ENCODE results near the gene DYNC1LI2. TPM values are rescaled to one million over a fixed set of nuclear protein-coding genes. Genes with fewer than 3 reads are reported as not detected.

Gene DYNC1LI2
- total RNA-seq, 4 donors from 2014 or later: 57.4 to 80.3 (median 62.6) TPM

- no peak for TF ChIP-seq POLR2A (IDR thresholded peaks at IDR 0.05)
- TF ChIP-seq, protein P1, sequence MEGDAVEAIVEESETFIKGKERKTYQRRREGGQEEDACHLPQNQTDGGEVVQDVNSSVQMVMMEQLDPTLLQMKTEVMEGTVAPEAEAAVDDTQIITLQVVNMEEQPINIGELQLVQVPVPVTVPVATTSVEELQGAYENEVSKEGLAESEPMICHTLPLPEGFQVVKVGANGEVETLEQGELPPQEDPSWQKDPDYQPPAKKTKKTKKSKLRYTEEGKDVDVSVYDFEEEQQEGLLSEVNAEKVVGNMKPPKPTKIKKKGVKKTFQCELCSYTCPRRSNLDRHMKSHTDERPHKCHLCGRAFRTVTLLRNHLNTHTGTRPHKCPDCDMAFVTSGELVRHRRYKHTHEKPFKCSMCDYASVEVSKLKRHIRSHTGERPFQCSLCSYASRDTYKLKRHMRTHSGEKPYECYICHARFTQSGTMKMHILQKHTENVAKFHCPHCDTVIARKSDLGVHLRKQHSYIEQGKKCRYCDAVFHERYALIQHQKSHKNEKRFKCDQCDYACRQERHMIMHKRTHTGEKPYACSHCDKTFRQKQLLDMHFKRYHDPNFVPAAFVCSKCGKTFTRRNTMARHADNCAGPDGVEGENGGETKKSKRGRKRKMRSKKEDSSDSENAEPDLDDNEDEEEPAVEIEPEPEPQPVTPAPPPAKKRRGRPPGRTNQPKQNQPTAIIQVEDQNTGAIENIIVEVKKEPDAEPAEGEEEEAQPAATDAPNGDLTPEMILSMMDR (IDR thresholded peaks at IDR 0.05 in 4 of 5, conservative IDR thresholded peaks at IDR 0.05 in 1 of 5): no peak
- H3K27me3 ChIP-seq: no peaks in the 10 kb centered on the region
- DNase-seq (peak in 1 of 2 donors; percentile 18), ATAC-seq (peak; percentile 40 to 45)
- H3K4me3 ChIP-seq: peak overlapping the region; percentile 60 to 83 (median 70)
- peaks cover 8 to 14% of the 10 kb centered on the region in 2 donors for H3K4me1 ChIP-seq
- H3K9me3 ChIP-seq: no peaks in the 10 kb centered on the region
- H3K27ac ChIP-seq: peak overlapping the region in 3 of 4 donors; percentile 33 to 58 (median 42)
- in situ Hi-C loops (cut with MboI; ENCODE audit: low sequenced_read_pairs in 4 of 4) (no loop called here), intact Hi-C loops (cut with DNase I; ENCODE audit: low total_unique reads) (loop anchor here (1.0 to 5.0 kb wide), 3 partner anchors 35 to 89 kb away; partner anchors contain the start of gene DYNC1LI2)
- H3K36me3 ChIP-seq: no peaks in the 10 kb centered on the region
Measured at GRCh38 chr16:66695935-66696668, 55.3 kb downstream of the DYNC1LI2 start.

DNA sequence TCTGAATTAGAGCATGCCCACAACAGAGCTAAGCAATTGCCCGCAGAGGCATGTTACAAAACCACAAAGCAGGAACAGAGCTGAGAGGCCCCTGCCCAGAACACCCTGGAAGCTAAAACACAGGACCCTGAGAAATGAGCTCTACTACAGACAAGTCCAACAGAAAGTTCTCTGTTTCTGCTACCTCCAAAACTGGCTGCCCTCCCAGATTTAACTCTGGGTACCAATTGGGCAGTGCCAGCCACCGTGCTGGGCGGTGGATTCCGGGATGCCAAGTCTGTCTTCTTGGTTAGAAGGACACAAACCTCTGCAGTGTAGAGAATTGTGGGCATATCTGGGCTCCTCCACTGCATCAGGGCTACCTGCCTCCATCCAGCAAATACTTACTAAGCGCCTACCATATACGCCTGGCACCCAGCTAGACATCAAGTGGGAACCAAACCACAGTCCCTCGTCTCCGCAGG, 55.9 kb downstream of the DYNC1LI2 start:
- no peak for DNase-seq
- no peak for ATAC-seq
- no peaks in the 10 kb centered on the region for H3K36me3 ChIP-seq
- in situ Hi-C loops (cut with MboI; ENCODE audit: low sequenced_read_pairs in 4 of 4): no loop called here
- H3K27ac ChIP-seq: peak overlapping the region in 1 of 4 donors; percentile 42
- H3K9me3 ChIP-seq: no peaks in the 10 kb centered on the region
- intact Hi-C loops (cut with DNase I; ENCODE audit: low total_unique reads): loop anchor here (5.0 kb wide), 1 partner anchor 88 kb away; no protein-coding TSS in a partner anchor
- no peaks in the 10 kb centered on the region for H3K27me3 ChIP-seq
- H3K4me1 ChIP-seq: peaks cover 8 to 14% of the 10 kb centered on the region in 2 donors
- peak overlapping the region; percentile 60 to 83 (median 70) for H3K4me3 ChIP-seq
- TF ChIP-seq POLR2A (IDR thresholded peaks at IDR 0.05): no peak
- TF ChIP-seq, protein P1 (IDR thresholded peaks at IDR 0.05 in 4 of 5, conservative IDR thresholded peaks at IDR 0.05 in 1 of 5): no peak

- Histone ChIP-seq H3K4me3 (no peak overlapping the region), H3K27me3 (no peaks in the 10 kb centered on the region), H3K27ac (no peak overlapping the region), H3K36me3 (no peaks in the 10 kb centered on the region), H3K4me1 (peaks cover 8 to 14% of the 10 kb centered on the region in 2 donors), H3K9me3 (no peaks in the 10 kb centered on the region)
- in situ Hi-C loops (cut with MboI; ENCODE audit: low sequenced_read_pairs in 4 of 4): no loop called here
- ATAC-seq (no peak), DNase-seq (no peak)
- TF ChIP-seq, protein P1 (IDR thresholded peaks at IDR 0.05 in 4 of 5, conservative IDR thresholded peaks at IDR 0.05 in 1 of 5): no peak
- no peak for TF ChIP-seq POLR2A (IDR thresholded peaks at IDR 0.05)
- intact Hi-C loops (cut with DNase I; ENCODE audit: low total_unique reads): no loop called here
Measured at GRCh38 chr16:66693149-66693548, 58.3 kb downstream of the DYNC1LI2 start.

GRCh38 chr16:66692341-66692740, 59.1 kb downstream of the DYNC1LI2 start:
- H3K9me3 ChIP-seq: no peaks in the 10 kb centered on the region
- DNase-seq: no peak
- H3K4me1 ChIP-seq: peaks cover 8 to 14% of the 10 kb centered on the region in 2 donors
- TF ChIP-seq POLR2A (IDR thresholded peaks at IDR 0.05): no peak
- TF ChIP-seq, protein P1 (IDR thresholded peaks at IDR 0.05 in 4 of 5, conservative IDR thresholded peaks at IDR 0.05 in 1 of 5): no peak
- intact Hi-C loops (cut with DNase I; ENCODE audit: low total_unique reads): no loop called here
- no peak overlapping the region for H3K27ac ChIP-seq
- H3K36me3 ChIP-seq: no peaks in the 10 kb centered on the region
- H3K27me3 ChIP-seq: no peaks in the 10 kb centered on the region
- no peak overlapping the region for H3K4me3 ChIP-seq
- no peak for ATAC-seq
- in situ Hi-C loops (cut with MboI; ENCODE audit: low sequenced_read_pairs in 4 of 4): no loop called here

All from gastrocnemius medialis (tissue), 4 donors.